ENCODE measurements around the gene MAK. TPM values are rescaled to one million over a fixed set of nuclear protein-coding genes. Genes with fewer than 3 reads are reported as not detected.
"Not testable (repeated sequence)": the region's sequence is repeated elsewhere in the genome, so short reads cannot be mapped to it uniquely, and the experiment has no call there.

Gene MAK
- total RNA-seq, 1 experiment from 2014 or later = 0.20 TPM

DNA sequence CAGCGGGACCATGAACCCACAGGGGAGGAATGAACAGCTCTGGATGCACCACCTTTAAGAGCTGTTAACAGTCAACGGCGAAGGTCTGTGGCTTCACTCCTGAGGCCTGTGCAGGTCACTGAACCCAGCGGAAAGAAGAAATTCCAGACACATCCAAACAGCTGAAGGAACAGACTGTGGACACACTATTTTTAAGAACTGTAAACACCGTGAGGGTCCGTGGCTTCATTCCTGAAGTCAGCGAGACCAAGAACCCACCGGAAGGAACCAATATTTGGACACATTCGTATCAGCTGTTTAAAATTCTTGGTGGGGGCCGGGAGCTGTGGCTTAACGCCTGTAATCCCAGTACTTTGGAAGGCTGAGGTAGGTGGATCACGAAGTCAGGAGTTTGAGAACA, 96.1 kb downstream of the MAK start:
- WGBS (ENCODE audit: extremely low coverage, insufficient read length, low lambda C conversion rate) = no CpG with 5 or more reads among the region's 12 CpGs
- H3K56ac ChIP-seq (ENCODE audit: insufficient read length, low read depth, low read length) = no peak overlapping the region
- H4K20me1 ChIP-seq (ENCODE audit: control insufficient read depth, insufficient read depth, insufficient read length) = no peaks in the 10 kb centered on the region
- TF ChIP-seq, protein P1, sequence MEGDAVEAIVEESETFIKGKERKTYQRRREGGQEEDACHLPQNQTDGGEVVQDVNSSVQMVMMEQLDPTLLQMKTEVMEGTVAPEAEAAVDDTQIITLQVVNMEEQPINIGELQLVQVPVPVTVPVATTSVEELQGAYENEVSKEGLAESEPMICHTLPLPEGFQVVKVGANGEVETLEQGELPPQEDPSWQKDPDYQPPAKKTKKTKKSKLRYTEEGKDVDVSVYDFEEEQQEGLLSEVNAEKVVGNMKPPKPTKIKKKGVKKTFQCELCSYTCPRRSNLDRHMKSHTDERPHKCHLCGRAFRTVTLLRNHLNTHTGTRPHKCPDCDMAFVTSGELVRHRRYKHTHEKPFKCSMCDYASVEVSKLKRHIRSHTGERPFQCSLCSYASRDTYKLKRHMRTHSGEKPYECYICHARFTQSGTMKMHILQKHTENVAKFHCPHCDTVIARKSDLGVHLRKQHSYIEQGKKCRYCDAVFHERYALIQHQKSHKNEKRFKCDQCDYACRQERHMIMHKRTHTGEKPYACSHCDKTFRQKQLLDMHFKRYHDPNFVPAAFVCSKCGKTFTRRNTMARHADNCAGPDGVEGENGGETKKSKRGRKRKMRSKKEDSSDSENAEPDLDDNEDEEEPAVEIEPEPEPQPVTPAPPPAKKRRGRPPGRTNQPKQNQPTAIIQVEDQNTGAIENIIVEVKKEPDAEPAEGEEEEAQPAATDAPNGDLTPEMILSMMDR (conservative IDR thresholded peaks at IDR 0.05) = no peak
- H4K8ac ChIP-seq (replicated peaks; ENCODE audit: insufficient read length, low read depth, low read length) = no peak overlapping the region
- no peak overlapping the region for H3K9ac ChIP-seq (ENCODE audit: extremely low read depth, insufficient read length, low read length)
- H3K79me1 ChIP-seq (ENCODE audit: insufficient read depth, low read depth, low read length, poor library complexity, severe bottlenecking) = no peaks in the 10 kb centered on the region
- peaks cover 15 to 18% of the 10 kb centered on the region in 2 experiments for H3K4me1 Mint-ChIP-seq
- H2BK120ac ChIP-seq (ENCODE audit: low read depth, low read length, poor library complexity, severe bottlenecking) = no peak overlapping the region
- no peak overlapping the region for H3K4me3 Mint-ChIP-seq
- H3K23ac ChIP-seq (ENCODE audit: insufficient read length, low read depth, low read length) = no peak overlapping the region
- no peak overlapping the region for H2BK12ac ChIP-seq (ENCODE audit: insufficient read length, low read depth, low read length)
- no peaks in the 10 kb centered on the region for H3K79me2 ChIP-seq (ENCODE audit: insufficient read depth, low read length)
- no peaks in the 10 kb centered on the region for H3K27me3 ChIP-seq (ENCODE audit: insufficient read depth, low read length)
- H3K4me2 ChIP-seq (ENCODE audit: insufficient read depth, insufficient read length, low read length) = no peak overlapping the region
- H3K23me2 ChIP-seq (ENCODE audit: insufficient read length, low read depth, low read length, poor library complexity, severe bottlenecking) = no peaks in the 10 kb centered on the region
- no peak overlapping the region for H4K91ac ChIP-seq (ENCODE audit: insufficient read length, low read depth, low read length)
- no peak overlapping the region for H3K14ac ChIP-seq (ENCODE audit: insufficient read depth, low read length)
- no peak overlapping the region for H2BK5ac ChIP-seq (ENCODE audit: insufficient read length, low read length)
- no peak overlapping the region for H3K27ac ChIP-seq (ENCODE audit: insufficient read length, low read depth, low read length)
- no peak overlapping the region for H2BK15ac ChIP-seq (ENCODE audit: low read depth, low read length)
- no peaks in the 10 kb centered on the region for H3K9me3 ChIP-seq (ENCODE audit: control insufficient read depth, low read depth, low read length)
- no peak overlapping the region for H3K18ac ChIP-seq (ENCODE audit: insufficient read length, low read depth, low read length)
- DNase-seq = no peak
- H3K27me3 Mint-ChIP-seq (ENCODE audit: low read depth) = no peaks in the 10 kb centered on the region
- H3K36me3 Mint-ChIP-seq (ENCODE audit: insufficient read depth in 1 of 3, low read depth in 3 of 3) = peaks cover 0 to 6% (median 0%) of the 10 kb centered on the region in 3 experiments; a peak in 2 of 7 replicates
- H3T11ph ChIP-seq (ENCODE audit: low read length) = no peak overlapping the region
- H2AFZ ChIP-seq (ENCODE audit: low read length) = no peak overlapping the region
- no peak overlapping the region for H2BK20ac ChIP-seq (ENCODE audit: low read depth, low read length, poor library complexity, severe bottlenecking)
- no peak overlapping the region; a peak in 2 of 7 replicates for H3K27ac Mint-ChIP-seq
- H4K5ac ChIP-seq (ENCODE audit: insufficient read length, low read depth, low read length) = no peak overlapping the region
- no peaks in the 10 kb centered on the region for H3K4me1 ChIP-seq (ENCODE audit: insufficient read depth, low read length)
- no peak overlapping the region for H2AK5ac ChIP-seq (ENCODE audit: insufficient read length, low read length)
- no peaks in the 10 kb centered on the region; a peak in 1 of 5 replicates for H3K9me3 Mint-ChIP-seq
- no peak overlapping the region for H3K4ac ChIP-seq (ENCODE audit: low read depth, low read length)

DNA sequence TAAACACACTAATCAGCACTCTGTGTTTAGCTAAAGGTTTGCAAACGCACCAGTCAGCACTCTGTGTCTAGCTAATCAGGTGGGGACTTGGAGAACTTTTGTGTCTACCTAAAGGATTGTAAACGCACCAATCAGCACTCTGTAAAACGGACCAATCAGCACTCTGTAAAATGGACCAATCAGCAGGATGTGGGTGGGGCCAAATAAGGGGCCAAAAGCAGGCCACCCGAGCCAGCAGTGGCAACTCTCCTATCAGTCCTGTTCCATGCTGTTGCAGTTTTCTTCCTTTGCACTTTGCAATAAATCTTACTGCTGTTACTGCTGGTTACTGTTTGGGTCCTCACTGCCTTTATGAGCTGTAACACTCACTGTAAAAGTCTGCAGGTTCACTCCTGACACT, 96.7 kb downstream of the MAK start:
- WGBS (ENCODE audit: extremely low coverage, insufficient read length, low lambda C conversion rate) = no CpG with 5 or more reads among the region's 4 CpGs
- H4K8ac ChIP-seq (replicated peaks; ENCODE audit: insufficient read length, low read depth, low read length); H2BK20ac ChIP-seq (ENCODE audit: low read depth, low read length, poor library complexity, severe bottlenecking); H3K9ac ChIP-seq (ENCODE audit: extremely low read depth, insufficient read length, low read length); H4K91ac ChIP-seq (ENCODE audit: insufficient read length, low read depth, low read length); H3K27ac ChIP-seq (ENCODE audit: insufficient read length, low read depth, low read length); H3K23ac ChIP-seq (ENCODE audit: insufficient read length, low read depth, low read length); H3T11ph ChIP-seq (ENCODE audit: low read length); H2AK5ac ChIP-seq (ENCODE audit: insufficient read length, low read length); H3K4me1 ChIP-seq (ENCODE audit: insufficient read depth, low read length); H2BK12ac ChIP-seq (ENCODE audit: insufficient read length, low read depth, low read length); H3K9me3 ChIP-seq (ENCODE audit: control insufficient read depth, low read depth, low read length); H3K27me3 Mint-ChIP-seq (ENCODE audit: low read depth); H3K56ac ChIP-seq (ENCODE audit: insufficient read length, low read depth, low read length); H3K18ac ChIP-seq (ENCODE audit: insufficient read length, low read depth, low read length); H4K20me1 ChIP-seq (ENCODE audit: control insufficient read depth, insufficient read depth, insufficient read length); H2BK120ac ChIP-seq (ENCODE audit: low read depth, low read length, poor library complexity, severe bottlenecking); H2BK15ac ChIP-seq (ENCODE audit: low read depth, low read length); H2BK5ac ChIP-seq (ENCODE audit: insufficient read length, low read length); H4K5ac ChIP-seq (ENCODE audit: insufficient read length, low read depth, low read length); H3K27me3 ChIP-seq (ENCODE audit: insufficient read depth, low read length); H3K27ac Mint-ChIP-seq; H3K23me2 ChIP-seq (ENCODE audit: insufficient read length, low read depth, low read length, poor library complexity, severe bottlenecking); H3K36me3 Mint-ChIP-seq (ENCODE audit: insufficient read depth in 1 of 3, low read depth in 3 of 3); H3K79me2 ChIP-seq (ENCODE audit: insufficient read depth, low read length); H2AFZ ChIP-seq (ENCODE audit: low read length); H3K4me2 ChIP-seq (ENCODE audit: insufficient read depth, insufficient read length, low read length); H3K14ac ChIP-seq (ENCODE audit: insufficient read depth, low read length); H3K4ac ChIP-seq (ENCODE audit: low read depth, low read length); H3K9me3 Mint-ChIP-seq; H3K4me3 Mint-ChIP-seq; H3K79me1 ChIP-seq (ENCODE audit: insufficient read depth, low read depth, low read length, poor library complexity, severe bottlenecking); DNase-seq: not testable (repeated sequence)
- peaks cover 9 to 12% of the 10 kb centered on the region in 2 experiments for H3K4me1 Mint-ChIP-seq
